Hematopoietic multipotent progenitor cell treated with erythropoietin and hydrocortisone succinate and interleukin-3 and kit ligand, for 17 days (in vitro differentiated cells): ENCODE results near the gene ALG10B.
"Not testable (repeated sequence)": the region's sequence is repeated elsewhere in the genome, so short reads cannot be mapped to it uniquely, and the experiment has no call there.

Experiments used
- DNase-seq: peaks from one replicate; pipeline ENCODE4 v3.0.0-alpha.2; 2015; ENCODE audit warnings: low spot score

The ALG10B gene, protein sequence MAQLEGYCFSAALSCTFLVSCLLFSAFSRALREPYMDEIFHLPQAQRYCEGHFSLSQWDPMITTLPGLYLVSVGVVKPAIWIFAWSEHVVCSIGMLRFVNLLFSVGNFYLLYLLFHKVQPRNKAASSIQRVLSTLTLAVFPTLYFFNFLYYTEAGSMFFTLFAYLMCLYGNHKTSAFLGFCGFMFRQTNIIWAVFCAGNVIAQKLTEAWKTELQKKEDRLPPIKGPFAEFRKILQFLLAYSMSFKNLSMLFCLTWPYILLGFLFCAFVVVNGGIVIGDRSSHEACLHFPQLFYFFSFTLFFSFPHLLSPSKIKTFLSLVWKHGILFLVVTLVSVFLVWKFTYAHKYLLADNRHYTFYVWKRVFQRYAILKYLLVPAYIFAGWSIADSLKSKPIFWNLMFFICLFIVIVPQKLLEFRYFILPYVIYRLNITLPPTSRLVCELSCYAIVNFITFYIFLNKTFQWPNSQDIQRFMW

DNA sequence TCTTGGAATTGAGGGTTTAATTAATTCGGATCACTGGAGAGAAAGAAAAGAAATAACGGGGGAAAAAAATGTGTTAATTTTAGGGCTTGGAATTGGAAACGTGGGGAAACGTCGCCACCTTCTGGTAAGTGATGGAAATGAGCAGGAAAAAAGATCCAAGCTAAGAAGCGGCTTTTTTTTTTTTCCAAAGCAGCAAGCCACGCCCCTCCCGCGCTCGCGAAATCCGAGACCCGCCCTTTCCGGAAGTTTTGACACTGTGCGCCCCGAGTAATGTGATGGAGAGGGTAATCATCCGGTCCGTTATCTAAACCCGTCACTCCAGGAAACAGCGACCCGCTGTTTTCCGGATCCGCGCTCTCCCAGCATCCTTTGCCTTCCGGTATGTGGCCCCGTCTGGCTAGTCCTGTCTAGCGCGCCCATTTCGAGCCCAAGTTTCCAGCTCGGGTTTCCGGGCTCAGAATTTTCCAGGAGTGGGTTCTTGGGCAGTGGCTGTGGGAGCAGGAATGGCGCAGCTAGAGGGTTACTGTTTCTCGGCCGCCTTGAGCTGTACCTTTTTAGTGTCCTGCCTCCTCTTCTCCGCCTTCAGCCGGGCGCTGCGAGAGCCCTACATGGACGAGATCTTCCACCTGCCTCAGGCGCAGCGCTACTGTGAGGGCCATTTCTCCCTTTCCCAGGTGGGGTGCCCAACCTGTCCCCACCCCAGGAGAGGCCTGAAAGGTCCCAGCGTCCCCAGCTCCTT is at the start of gene ALG10B:
Gene ALG10B (plus strand): TSS at position 384 of the 739 bp plus-strand sequence. CDS start 120 bp downstream, at position 504.
- DNase-seq: peak; percentile 95

DNA sequence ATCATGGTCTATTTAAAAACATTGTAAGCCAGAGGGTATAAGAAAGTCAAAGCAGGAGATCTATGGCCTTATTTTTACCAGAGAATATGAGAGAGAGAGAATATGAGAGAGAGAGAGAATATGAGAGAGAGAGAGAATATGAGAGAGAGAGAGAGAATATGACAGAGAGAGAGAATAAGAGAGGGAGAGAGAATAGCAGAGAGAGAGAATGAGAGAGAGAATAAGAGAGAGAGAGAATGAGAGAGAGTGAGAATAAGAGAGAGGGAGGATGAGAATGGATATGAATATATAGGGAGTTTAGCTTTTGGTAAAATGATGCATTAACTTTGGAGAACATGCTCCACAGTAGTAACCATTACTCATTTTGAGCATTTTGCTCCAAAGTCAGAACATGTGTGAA is 48.0 kb upstream of the ALG10B start:
- no peak for DNase-seq

DNA sequence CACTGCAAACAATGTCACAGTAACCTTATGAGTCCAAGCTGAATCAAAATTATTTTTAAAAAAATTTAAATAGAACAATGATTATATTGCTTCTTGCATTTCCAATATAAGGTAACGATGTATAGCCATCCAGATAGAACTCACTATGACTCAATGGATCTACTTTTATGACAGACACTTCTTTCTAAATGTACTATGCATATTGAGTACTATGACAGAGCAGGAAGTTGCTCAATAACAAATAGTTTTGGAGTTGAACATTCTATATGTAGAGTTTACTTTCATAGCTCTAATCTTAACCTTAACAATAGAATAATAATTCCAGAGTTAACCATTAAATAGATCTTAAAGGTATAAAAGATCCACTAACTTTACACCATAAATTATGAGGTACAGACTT is 46.7 kb upstream of the ALG10B start:
- DNase-seq: no peak

DNA sequence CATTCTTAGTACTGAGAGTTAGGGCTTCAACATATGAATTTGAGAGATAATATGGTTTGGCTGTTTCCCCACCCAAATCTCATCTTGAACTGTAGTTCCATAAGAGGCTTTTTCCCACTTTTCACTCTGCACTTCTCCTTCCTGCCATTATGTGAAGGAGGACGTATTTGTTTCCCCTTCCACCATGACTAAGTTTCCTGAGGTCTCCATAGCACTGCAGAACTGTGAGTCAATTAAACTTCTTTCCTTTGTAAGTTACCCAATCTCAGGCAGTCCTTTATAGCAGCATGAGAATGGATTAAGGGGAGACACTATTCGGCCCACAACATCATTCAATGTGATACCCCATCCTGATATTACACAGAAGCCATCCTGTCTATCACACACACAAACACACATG is 36.8 kb upstream of the ALG10B start:
- DNase-seq: no peak

DNA sequence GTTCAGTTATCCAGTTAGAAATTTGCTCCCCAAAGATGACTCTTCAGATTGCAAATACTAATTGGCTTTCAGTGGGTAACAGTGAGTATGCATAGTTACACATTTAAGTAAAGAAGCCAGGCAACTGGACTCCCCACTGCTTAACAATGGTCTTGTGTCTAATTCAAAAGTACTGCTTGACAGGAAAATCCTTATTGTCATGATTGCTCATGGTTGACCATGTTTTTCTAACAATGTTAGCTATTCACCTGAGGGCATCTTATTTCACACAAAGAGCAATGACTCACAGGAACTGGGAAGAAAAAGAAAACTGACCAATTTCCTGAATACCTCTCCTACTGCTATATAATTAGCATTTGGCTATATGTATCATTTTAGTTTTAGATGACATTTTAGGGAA is 33.7 kb upstream of the ALG10B start:
- no peak for DNase-seq

DNA sequence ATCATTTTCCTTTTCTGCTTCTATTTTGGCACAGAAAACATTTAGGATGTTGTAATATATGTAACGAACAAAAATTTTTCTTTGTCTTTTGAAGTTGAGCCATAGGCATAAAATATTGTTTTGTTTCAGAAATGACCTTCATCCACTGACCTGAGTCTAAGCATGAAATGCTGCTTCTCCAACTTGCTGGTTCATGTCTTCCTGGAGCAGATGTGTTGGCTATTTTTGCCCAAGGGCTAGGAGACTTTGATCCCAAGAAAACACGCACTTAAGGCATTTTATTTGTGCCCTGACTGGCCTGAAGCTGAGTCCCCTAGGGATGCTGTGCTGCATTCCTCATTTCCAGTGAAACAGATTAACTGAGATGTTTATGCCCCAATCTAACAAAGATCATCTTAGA is 27.2 kb upstream of the ALG10B start:
- DNase-seq: no peak

DNA sequence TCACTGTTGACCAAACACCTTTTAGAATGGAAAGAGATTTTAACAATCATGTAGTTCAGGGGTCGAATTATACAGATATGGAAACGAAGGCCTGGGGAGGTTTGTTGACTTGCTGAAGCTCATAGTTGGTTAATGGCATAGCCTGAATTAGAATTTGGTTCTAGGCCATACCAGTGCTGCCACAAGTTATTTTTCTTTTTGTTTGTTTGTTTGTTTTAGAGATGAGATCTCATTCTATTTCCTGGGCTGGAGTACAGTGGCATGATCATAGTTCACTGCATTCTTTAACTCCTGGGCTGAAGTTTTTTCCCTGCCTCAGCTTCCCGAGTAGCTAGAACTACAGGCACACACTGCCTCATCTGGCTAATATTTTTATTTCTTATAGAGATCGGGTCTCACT is 25.4 kb upstream of the ALG10B start:
- DNase-seq: no peak

DNA sequence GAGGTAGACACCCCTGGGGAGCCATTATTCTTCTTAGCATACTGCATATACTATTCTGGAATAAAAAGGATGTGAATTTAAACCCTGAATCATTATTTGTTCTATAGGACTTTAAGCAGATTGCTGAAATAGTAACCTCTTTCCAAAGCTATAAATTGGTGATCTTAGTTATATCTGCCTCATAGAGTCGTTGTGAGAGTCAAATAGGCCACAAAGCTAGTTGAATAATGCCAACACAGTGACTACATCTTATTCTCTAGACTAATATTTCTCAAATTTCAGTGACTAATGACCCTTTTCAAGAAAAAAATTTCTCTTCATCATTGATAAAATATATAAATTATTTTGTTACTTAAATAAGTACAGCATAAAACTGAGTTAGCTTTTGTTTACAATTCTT is 13.6 kb upstream of the ALG10B start:
- not testable (repeated sequence) for DNase-seq

DNA sequence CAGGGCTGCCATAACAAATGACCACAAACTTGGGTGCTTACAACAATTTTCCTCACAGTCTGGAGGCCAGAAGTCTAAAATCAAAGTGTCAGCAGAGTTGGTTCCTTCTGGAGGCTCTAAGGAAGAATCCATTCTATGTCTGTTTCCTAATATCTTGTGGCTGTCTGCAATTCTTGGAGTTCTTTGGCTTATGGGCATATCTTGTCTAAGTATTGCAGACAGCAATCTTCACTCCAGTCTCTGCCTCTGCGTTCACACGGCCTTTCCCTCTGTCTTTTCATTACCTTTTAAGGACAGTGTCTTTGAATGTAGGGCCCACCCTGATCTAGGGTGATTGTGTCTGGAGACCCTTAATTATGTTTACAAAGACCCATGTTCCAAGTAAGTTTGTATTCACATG is 5.4 kb downstream of the ALG10B start:
- not testable (repeated sequence) for DNase-seq

DNA sequence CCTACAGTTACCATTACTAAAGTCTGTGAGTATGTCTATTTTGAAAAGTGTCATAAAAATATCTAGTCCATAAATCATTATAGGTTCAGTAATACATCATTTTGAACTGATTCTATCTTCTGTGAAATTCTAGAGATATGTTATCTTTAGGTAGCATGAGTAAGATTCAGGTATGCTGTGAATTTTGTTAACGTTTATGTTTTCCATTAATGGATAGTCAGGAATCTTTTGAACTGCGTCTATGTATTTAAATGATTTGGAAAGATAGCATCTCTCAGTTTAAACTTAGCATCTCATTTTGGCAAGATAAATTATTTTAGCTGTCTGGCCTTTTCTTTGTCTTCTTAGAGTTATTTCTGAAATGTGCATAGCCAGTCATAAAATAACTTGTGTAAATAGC is 8.3 kb downstream of the ALG10B start:
- DNase-seq: no peak

DNA sequence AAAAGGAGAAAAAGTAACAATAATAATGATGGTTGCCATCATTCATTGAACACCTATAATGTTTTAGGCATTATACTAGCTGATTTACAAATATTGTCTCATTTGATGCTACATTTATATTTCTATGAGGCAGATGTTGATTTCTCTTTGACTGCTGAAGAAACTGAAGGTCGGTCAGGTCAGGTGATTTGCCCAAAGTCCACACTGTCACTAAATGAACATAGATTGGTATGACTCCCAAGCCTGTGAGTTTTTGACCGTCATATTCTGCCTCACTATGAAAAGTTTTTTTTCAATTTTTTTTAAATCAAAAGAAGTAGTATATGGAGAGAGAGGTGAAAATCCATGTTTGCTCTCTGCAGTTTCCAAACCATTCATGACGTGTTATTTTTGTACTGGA is 10.8 kb downstream of the ALG10B start:
- no peak for DNase-seq

DNA sequence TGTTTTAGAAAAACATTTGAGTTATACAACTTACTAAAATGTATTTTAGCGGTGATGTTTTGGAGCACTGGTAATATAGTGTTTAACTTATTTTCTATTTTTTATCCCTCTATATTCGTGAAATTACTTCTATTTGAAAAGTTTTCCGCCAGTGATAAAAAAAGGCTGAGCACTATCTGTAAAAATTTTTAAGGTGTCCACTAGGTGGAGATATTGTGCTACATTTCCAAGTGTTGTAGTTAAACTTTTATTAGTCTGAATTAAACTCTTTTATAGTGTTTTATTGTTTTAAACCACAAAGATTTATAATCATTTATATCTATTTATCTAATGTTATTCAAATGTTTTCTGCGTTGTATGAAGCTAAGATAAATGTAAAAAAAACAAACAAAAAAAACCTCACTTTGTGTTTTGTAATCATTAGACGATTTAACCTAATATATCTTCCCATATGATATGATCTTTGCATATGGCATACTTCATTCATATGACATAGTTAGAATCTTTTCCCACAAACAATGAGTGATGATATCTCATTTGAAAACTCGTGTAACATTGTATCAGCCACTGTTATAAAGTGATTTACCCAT is 11.8 kb downstream of the ALG10B start:
- peak; percentile 55 for DNase-seq

DNA sequence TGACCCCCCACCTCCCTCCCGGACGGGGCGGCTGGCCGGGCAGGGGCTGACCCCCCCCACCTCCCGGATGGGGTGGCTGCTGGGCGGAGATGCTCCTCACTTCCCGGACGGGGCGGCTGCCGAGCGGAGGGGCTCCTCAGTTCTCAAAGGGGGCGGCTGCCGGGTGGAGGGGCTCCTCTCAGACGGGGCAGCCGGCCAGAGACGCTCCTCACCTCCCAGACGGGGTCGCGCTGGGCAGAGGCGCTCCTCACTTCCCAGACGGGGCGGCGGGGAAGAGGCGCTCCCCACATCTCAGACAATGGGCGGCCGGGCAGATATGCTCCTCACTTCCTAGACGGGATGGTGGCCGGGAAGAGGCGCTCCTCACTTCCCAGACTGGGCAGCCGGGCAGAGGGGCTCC is 13.8 kb downstream of the ALG10B start:
- not testable (repeated sequence) for DNase-seq

DNA sequence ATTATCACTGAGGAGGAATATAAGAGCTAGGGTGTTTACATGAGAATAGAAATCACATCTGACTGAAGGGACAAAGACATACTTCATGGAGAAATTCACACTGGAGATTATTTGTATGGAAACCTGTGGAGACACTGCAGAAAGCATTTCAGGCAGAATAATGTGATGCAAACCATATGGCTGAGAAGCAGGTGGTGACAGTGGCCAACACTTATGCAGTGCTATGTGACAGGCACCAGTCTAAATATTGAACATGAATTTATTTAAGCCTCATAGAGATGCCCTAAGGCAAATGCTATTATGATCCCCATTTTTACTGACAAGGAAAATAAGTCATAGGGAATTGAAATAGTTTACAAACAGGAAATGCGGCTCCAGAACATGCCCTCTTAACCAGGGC is 16.2 kb downstream of the ALG10B start:
- DNase-seq: no peak

DNA sequence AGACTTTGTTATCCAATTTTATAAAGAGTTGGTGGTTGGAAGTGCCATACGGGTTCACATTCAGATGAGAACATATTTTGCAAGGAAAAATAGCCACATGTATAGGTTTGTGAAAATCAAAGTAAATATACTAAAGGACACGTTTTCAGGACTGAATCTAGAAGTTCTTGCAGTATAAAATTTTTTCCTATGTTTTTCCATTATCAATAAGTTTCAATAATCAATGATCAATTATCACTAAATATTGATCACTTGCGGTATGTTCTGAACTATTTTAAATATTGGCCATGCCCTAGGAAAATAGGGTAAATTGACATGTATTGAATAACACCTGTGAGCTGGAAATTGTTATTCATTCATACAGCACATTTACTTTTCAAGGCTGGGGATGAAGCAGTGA is 25.9 kb downstream of the ALG10B start:
- no peak for DNase-seq

DNA sequence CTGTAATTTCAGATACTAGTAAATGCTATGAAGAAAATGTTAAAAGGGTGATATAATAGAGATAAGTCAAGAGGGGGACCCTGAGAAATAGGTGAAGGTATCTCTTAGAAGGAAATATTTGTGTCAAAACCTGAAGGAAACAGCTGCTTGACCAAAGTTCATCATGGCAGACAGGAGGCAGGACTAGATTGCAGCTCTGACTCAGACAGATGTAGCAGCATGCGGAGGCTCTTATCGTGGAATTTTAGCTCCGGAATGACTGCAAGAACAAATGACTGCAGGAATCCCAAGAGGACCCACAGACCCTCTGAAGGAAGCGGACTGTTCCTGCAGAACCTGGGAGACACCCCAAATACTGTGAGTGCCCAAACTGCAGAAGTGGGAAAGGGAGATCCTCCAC is 26.7 kb downstream of the ALG10B start:
- not testable (repeated sequence) for DNase-seq

DNA sequence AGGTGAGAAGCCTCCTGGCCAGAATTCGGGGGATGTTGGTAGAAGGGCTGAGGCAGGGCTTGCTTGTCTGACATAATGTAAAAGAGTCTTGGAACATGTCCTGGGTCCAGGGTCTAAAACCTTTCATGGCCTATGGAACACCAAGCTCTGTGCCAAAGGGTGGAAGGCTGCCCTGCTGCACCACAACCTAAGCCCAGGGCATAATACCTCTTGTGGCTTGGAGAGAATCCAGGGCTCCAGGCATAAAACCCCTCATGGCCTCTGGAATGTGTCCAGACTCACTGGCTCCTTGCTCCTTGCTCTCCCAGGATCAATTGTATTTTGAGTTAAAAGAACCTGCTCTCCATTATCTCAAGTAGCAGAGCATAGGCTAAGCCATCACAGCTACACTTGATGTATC is 27.3 kb downstream of the ALG10B start:
- DNase-seq: not testable (repeated sequence)

DNA sequence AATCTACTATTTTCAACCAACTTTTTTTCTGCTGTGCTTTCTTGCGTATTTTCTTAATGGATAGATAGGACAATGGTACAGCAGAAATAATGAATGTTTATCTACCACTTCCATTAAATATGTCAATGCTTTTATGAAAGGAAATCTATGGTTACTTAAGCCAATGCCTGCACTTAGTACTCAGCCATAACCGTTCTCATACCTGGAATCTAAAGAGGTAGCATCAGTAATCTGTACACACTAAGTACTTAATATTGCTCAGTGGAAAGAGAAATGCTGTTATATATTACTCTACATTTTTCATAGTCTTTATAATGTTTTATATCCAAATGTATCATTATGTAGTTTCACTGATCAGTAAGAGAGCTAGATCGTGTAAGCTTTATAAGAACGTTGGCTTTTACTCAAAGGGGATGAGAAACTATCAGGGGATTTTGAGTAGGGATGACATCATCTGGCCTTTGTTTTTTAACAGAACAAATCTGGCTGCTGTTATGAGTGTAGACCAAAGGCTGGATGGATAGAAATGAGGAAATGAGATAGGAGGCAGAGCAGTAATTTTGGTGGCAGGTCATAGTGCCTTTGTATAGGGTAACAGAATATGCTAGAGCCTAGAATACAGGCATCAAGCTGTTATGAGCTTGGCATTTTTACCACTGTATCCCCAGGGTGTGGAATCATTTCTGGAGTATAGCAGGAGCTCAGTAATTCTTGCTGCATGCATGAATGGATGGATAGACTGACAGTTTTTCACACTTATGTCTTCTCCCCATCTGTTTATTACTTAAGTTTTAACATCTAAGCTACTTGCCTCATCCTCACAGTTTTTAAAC is 34.0 kb downstream of the ALG10B start:
- no peak for DNase-seq

DNA sequence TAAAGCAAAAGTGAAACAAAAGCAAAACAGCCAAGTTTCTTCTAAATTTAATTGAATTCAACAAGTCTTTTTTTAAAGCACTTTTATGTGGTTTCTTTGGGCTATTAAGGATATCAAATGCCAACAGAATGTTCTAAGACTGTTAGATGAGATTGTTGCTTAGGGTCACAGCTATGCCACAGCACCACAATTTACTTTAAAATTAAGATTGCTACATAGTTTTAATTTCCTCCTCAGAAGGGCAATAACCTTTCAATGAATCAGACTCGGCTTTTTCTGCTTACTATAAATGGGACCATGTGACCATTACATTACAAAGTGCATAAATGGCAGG is 34.6 kb downstream of the ALG10B start:
- DNase-seq: not testable (repeated sequence)

DNA sequence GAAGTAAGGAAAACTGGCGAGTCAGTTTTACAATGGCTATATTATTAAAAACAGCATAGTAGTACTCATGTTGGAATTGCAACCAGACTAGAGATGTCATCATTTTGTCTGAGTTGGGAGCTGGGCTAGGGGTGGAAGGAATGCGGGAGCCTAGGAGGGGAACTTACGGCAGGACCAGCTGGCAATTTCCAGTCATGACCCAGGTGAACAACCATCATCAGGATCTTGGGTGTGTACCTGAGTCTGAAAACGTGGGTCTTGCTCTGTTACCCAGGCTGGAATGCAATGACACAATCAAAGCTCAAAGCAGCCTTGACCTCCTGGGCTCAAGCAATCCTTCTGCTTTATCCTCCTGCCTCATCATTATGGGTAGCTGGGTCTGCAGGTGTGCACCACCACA is 50.9 kb downstream of the ALG10B start:
- no peak for DNase-seq

DNA sequence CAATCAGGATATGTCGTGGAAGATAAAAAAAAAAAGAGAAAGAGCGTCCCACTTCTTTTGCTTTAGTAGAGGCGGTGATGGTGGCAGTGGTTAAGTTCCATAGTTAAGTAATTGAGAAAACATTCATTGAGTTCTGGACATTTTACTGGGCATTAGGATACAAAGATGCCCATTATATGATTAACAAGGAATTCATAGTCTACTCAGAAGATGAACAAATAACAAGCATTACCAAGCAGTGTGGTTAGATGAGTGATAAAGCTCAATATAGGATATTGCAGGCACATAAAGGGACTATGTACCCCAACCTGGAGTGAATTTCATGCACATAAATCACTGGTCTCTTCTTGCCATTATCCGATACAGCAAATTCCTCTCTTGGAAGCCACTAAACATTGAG is 53.7 kb downstream of the ALG10B start:
- no peak for DNase-seq

DNA sequence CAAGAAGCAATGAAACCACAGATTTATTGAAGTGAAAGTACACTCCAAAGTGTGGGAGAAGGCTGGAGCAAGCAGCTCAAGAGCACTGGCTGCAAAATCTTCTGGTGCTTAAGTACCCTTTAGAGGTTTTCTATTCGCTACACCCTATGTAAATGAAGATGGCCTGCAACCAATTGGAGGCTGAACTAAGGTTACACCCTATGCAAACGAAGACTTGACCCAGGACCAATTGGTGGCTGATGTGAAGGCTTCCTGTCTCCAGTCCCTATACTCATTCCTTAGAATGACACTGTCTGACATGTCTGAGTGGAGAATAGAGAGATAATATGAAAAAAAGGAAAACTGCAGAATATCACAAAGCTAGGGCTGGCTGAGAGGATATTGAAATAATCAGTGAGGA is 57.2 kb downstream of the ALG10B start:
- no peak for DNase-seq
